Subcutaneous adipose tissue (tissue), 4 donors: Measurements from ENCODE around the gene ACKR4. TPM values are rescaled to one million over a fixed set of nuclear protein-coding genes. Genes with fewer than 3 reads are reported as not detected.

Source experiments
- total RNA-seq, 4 donors: library from RNA; depleted of rRNA; stranded (reverse); fragments of >200 nt; gene quantifications; one replicate each; pipeline ENCODE4 v1.1.0, GENCODE V29; 2016
- TF ChIP-seq, protein P1 (sequence below): fragments of 450-650 bp; IDR thresholded peaks from one replicate; pipeline ENCODE4 v1.5.1; 2016; ENCODE audit warnings: low read depth, mild to moderate bottlenecking, control low read depth, antibody characterized with exemption, moderate library complexity

Gene ACKR4
- total RNA-seq, 4 donors from 2014 or later, result 0.66 to 18.3 (median 3.3) TPM

DNA sequence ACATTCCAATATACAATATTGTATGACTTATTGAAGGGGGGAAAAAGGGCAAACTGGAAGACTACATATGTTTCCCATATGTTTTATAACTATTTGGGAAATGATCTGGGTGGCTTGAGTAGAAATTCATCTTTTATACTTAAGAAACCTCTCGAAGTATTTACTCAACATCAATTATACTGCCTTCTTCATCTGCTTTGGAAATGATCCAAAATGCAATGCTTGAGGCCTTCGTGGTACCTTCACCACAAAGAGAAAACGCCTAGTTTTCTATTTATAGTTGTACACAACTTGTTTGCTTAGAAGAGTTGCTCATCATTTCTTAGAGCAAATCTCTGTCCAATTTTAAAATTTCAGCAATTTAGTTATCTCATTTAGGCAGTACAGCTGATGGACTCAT, 18.8 kb downstream of the ACKR4 start:
- TF ChIP-seq, protein P1, sequence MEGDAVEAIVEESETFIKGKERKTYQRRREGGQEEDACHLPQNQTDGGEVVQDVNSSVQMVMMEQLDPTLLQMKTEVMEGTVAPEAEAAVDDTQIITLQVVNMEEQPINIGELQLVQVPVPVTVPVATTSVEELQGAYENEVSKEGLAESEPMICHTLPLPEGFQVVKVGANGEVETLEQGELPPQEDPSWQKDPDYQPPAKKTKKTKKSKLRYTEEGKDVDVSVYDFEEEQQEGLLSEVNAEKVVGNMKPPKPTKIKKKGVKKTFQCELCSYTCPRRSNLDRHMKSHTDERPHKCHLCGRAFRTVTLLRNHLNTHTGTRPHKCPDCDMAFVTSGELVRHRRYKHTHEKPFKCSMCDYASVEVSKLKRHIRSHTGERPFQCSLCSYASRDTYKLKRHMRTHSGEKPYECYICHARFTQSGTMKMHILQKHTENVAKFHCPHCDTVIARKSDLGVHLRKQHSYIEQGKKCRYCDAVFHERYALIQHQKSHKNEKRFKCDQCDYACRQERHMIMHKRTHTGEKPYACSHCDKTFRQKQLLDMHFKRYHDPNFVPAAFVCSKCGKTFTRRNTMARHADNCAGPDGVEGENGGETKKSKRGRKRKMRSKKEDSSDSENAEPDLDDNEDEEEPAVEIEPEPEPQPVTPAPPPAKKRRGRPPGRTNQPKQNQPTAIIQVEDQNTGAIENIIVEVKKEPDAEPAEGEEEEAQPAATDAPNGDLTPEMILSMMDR, result no peak

DNA sequence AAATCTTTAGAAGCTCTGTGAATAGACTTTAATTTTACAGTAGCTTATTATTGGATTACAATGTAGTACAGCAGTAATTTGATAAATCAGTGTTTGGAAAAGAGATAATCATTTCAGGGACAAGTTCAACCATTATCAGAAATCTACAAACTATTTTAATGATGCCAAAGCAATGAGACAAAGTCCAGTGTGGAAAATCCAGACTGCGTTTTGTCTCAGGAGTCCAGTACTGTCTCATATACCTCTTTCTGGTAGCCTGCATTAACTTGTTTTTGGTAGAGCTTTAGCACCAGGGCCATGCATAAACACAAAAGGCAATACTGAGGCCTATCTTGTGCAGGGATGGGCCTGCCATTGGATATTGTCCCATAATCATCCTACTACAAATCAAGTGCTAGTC, 19.7 kb downstream of the ACKR4 start:
- TF ChIP-seq, protein P1, result no peak

DNA sequence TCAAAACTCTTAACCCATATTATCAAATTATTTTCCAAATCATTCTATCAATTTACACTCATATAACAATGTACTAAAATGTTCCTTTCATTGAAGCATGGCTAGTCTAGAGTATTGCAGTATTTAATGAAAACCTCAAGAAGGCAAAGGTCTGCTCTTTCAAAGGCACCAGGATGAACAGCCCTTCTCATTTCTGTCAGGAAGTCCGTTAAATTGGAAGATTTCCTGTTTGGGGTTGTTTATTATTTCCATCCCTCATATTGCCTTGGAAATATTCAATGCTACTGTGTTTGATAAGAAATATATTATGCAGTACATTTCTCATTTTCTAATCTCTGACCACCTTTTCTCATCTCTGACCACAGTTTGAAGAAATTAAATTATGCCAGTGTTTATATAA, 25.1 kb downstream of the ACKR4 start:
- TF ChIP-seq, protein P1, result no peak

DNA sequence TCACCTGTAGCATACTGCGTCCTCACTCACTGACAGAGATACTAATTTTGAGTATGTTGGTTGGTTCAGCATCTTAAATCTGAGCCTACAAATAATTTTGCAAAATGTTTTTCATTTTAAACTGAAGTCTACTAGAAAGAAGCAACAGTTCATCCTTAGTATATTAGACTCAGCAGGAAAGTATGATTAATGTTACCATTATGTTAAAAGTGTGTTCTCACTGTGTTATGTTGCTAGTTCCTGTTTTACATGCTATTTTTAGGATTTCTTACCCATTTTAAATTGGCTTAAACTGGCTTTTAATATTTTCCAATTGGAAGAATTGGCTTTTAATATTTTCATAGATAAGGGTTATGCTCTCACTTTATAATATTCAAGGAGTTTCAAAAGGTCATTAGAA, 25.7 kb downstream of the ACKR4 start:
- TF ChIP-seq, protein P1, result no peak

DNA sequence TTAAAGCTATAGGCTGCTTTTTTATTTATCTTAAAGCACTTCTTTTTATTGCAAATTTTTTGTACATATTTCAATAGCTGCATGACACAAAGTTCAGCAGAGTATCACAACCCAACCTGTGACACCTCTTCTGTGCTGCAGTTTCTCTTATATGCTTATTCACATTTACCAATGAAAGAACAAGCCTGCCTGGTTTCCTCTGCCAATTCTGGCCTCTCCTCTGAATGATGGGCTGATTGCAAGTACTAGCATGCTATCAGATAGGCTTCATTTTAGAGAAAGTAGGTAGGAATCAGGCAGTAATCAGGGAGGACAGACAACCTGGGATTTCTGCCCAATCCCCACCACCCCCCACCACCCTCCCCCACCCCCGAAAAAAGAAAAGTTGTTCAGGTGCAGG, 26.6 kb downstream of the ACKR4 start:
- TF ChIP-seq, protein P1, result no peak

DNA sequence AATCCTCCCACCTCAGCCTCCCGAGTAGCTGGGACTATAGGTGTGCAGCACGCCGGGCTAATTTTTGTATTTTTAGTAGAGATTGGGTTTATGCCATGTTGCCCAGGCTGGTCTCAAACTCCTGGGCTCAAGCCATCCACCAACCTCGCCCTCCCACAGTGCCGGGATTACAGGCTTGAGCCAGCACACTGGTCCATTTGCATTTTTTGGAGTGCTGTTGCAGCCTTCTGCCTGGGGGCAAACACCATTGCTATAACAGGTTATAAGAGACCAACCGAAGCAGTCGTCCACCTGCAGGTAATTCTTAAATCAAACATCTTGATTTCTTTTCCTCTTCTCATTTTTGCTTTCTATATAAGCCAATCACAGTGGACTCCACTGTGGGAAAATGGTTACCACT, 27.7 kb downstream of the ACKR4 start:
- TF ChIP-seq, protein P1, result no peak

DNA sequence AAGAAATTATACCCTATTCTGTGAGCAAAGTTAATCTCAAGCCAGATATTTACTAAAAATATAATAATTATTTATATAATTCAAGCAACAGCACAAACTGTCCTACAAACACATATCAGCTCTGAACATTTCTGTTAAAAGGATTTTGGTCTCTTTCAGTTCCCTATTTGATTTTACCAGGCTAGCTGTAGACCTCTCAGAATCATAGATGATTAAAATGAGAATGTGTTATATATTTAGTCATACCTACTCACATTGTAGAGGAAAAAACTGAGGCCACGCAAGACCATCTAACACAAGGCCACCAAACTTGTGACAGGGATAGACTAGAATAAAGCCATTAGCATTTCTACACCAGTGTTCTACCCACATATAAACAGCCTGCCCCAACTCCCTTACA, 28.5 kb downstream of the ACKR4 start:
- TF ChIP-seq, protein P1, result no peak
